GM21423 (cell line): Measurements from ENCODE around the gene MACROD2.
A peak's percentile ranks its signal among the peaks of the same experiment; 100 is the strongest.

Experiments used
- ATAC-seq: cut with Tn5 transposase; IDR thresholded peaks from one replicate; pipeline ENCODE4 v1.9.1; 2021; ENCODE audit warnings: mild to moderate bottlenecking, moderate library complexity; ENCODE audit not compliant: unreplicated experiment

The MACROD2 gene

DNA sequence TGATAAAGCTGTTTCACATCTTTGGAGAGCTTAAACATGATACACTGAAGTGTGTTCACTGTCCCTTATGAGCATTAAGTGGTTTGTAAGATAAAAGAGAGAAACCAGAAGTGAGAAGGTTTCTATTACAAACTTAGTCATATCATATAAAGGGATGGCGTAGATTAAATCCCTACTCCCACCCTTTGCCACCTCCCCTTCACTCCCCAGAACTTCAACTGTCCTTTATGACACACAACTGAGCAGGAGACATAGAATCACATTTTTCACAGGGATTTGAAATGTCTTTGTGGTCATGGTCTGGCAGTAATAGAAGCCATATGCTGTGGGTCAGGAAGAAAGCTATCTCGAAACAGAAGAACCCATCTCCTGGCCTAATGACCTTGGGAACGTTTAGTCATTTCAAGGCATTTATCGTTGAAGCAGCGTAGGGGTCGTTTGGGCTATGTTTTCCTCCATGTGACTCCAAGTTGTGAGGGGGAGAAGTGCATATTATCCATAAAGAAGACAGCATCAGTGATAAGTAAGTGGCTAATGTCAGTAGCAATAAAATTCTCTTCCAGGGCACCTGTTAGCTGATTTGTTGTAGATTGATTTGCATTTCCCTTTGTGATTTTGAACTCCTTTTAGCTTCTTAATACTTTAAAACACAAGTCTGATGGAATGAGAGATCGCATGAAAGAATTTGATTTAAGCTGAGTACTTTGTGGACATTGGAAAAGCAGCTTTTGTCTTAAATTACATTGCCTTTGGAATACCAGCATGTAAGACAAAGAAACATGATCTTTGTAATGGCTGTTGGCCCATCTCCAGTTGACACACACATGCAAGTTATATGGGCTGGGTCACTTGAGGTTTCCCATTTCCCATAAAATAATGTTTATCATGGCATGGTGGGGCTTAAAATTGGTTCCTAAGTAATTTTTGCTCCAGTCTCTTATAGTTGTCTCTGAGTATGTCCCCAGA, 843.6 kb downstream of the MACROD2 start:
- peak; percentile 87 for ATAC-seq

DNA sequence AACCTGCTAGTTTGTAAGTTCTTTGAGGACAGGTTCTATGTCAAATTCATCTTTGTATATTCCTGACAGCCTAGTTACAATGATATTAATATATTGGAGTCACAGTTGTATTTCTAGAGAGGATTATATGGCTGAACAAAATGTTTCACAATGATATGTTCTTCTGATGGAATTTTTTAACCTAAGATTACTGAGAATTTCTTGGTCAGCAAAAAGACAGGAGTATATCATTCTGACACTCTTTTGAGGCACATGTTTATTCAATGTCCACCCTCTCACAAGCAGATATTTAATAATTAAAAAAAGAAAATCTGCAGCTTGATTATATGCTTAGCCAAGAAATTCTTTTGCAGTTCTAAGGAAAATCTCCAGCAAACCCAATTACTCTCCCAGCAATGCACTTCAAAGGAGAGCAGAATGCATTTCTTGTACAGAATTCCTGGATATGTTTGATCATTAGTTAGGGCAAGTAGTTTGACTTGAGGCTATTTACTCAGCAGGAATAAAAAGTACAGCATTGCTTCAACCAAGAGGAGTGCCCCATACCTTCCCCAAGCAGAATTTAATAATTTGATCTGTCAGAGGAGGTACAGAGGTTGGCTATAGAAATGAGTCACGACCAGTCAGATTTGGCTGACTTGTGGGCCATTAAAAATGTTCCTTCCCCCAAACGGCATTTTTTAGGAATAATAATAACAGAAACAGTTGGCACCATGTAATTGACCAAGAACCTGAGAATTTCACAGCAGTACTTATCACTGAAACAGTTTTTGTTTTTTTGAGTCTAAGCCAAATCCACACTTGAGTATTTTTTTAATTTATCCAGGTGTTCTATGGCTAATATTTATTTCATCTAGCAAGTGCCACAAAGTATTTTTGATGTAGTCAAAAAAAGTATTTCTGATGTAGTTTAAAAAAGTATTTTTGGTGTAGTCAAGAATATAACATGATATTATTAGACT, 850.2 kb downstream of the MACROD2 start:
- no peak for ATAC-seq

DNA sequence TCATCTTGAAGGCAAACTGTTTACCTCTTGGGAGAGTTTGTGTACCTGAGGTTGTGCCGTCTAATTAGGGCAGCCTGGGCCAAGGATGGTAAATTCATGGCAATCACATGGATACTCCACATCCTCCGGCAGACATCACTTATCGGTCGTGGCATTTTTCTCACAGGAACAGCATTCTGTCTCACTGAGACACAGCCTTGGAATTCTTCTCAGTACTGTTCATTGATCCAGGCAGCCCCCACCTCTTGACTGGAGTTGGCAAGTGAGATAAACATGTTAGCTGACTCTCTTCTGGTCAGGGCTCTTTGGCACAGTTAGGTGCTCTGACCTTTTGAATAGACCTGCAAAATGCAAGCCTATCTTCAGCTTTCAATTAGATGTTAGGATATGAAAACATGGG, 853.5 kb downstream of the MACROD2 start:
- ATAC-seq = no peak

DNA sequence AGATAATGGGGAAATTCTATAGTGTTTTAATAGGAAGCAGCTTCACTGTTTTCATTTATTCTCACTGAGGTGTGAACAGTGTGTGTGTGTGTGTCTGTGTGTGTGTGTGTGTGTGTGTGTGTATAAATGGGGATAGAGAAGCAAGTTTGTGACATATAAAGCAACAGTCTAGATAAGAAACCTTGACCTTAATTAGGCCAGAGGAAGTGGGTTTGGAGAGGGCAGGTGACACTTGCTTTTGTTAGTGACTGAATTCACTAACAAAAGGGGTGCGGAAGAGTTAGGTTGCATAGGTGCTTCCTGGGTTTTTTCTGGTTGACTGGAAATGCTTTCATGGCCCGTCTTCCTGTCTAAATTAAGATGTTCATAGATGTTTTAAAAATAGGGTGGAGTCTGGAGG, 857.8 kb downstream of the MACROD2 start:
- no peak for ATAC-seq

DNA sequence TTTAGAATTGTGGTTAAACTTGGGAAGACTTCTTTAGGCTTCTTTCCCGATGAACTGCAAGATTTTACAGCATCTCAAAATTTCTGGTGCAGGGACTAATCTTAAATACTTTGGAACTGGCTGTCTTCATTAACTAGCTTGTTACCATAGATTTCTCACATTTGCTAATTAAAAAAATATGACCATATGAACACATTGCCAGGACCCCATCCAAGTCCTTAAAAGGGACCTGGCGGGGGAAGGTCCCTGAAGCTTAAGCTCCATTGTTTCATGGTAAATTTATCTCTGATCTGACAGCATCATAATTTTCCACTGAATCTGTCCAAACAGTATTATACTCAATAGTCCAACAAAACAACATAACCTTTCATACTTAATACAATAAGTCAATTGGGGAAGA, 859.9 kb downstream of the MACROD2 start:
- no peak for ATAC-seq

DNA sequence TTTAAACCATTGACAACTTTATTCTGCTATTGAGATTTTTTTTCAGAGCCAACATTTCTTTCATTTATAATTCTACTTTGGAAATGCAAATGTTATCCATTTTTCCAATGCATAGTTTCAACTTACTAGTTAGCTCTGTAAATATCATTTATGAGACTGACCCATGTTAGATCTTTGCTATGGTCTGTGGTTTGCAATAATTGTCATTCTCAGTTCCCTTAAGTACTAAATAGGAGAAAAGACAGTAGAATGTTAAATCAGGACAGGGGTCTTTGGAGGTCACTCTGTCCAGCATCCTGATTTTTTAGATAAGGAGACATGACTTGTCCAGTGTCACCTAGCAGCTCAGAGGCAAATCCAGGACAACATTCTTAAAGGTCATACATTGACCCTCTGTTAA, 864.3 kb downstream of the MACROD2 start:
- ATAC-seq = no peak

DNA sequence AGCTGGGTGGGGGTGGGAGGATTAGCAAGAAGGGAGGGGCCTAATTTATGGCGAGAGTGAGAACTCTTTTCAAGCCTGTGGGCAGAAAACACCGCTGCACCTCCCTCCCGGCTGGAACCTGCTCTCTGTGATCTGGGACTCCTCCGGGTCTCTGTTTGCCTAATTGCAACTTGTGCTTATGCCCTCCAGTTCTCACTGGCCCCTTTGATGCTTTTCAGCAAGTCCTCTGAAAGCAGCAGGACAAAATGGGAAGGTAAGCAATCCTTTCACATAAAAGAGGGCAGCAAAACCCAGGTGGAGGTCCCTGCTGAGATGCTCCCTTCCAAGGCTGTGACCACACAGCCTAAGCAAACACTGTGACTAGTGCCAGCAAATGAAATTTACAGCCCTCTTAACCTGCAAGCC, 865.1 kb downstream of the MACROD2 start:
- no peak for ATAC-seq

DNA sequence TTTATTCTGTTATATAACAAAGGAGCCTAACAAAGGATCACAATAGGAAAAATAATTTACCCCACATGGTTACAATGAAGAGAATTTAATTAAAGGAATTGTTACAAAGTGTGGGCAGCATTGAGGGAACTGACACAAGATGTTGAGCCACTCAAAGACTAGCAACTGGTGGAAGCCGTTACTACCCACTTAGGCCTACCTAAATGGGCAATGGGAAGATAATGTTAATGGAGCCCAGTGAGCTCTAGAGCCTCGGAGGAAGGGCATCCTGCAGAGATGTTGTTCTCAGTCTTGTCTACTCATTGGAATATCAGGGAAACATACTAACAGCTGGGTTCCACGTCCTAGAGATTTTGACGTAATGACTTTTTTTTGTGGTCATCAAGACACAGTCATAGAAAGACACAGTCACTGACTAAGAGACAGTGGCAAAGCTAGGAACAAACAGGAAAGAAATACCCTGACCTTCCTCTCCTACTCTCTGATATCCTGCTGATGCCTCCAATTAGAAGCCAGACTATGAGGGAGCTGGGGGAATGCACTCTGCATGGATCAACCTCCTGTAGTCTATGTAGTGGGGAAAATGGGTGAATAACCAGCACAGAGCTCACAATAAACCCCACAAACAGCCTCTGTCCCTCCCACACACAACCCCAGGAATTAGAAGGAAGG, 865.8 kb downstream of the MACROD2 start:
- ATAC-seq = no peak

DNA sequence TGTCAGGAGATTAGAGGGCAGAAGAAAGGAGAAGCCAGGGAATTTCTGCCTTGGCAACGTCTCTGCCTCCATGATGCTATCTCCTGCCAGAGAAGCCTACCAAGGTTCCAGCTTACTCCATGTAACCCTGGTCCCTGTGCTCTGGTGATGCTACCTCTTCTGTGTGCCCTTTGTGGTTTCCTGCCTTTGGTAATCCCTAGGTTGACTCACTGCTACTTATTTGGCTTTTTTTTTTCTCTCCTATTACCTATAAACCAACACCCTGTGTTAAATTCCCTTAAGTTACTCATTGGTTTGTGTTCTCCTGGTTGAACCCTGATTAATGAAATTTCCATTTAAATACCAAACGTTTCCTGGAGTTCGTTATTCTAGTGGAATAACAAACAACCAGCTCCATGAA, 869.9 kb downstream of the MACROD2 start:
- no peak for ATAC-seq

DNA sequence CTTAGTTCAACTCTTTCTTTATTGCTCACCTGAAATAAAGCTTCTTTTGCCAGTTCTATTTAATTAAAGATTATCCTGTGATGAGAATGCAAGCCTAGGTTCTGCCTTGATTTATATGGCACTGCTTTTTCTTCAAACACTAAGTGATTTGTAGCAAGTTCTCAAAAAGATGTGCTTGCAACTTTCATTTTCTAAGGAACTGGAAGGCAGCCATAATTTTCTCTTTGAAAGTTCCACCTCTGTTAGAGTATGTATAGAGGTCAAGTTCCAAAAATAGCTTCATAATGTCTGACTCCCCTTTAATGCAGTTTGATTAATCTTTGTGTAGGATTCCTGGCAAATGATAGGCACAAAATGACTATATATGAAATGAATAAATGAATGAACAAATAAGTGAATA, 870.4 kb downstream of the MACROD2 start:
- no peak for ATAC-seq

DNA sequence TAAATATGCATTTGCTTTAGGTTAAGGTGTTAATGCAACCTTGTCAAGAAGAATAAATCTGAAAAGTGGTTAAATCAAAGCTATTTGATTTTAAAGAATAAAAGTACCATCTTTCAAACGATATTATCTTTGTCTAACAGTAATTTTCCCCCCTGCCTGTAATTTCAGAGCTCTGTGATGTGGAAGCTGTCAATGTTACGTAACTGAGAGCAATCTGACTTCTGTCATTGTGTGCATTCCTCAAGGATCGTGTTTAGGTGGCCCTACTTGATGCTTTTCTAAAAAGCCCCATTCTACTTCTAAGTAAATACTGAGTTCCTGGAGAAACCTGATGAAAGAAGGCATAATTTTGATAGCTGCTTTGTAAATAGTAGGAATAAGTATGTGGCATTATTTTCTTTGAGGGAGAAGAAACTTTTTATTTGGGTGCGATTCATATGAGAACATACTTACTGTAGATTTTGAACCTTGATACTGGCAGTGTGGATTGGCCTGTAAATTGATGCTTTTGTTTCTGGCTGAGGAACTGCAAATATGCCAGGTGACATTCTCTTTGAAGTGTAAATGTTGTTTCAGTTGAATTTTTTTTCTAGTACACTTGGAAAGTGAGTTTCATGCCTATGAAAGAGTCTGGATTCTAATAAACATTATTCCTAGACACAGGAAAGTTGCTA, 871.7 kb downstream of the MACROD2 start:
- no peak for ATAC-seq

DNA sequence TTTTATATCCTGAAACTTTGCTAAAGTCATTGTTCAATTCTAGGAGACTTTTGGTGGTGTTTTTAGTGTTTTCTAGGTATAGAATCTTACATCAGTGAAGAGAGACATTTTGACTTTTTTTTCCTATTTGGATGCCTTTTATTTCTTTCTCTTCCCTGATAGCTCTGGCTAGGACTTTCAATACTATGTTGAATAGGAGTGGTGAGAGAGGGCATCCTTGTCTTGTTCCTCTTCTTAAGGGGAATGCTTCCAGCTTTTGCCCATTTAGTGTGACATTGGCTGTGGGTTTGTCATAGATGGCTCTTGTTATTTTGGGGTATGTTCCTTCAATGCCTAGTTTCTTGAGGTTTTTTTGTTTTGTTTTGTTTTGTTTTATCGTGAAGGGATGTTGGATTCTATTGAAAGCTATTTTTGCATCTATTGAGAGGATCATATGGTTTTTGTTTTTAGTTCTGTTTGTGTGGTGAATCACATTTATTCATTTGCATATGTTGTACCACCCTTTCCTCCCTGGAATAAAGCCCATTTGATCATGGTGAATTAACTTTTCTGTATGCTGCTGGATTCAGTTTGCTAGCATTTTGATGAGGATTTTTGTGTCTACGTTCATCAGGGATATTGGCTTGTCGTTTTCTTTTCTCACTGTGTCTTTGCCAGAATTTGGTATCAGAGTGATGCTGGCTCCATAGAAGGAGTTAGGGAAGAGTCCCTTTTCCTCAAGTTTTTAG, 882.1 kb downstream of the MACROD2 start:
- ATAC-seq = no peak

DNA sequence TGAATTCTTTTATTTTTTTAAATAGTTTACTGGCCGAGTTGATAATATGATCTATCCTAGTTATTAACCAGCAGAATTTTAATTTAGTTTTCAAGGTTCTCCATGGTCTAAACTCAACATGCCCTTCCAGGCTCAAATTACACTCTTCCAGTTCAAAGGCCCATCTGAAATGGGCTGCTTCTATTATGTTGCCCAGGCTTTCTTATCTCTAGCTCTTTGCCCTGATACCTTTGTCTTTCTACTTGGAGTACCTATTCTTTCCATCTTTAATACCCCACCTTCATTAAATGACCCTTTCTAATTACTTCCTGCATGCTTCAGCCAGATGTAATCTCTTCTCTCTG, 883.3 kb downstream of the MACROD2 start:
- ATAC-seq = no peak

DNA sequence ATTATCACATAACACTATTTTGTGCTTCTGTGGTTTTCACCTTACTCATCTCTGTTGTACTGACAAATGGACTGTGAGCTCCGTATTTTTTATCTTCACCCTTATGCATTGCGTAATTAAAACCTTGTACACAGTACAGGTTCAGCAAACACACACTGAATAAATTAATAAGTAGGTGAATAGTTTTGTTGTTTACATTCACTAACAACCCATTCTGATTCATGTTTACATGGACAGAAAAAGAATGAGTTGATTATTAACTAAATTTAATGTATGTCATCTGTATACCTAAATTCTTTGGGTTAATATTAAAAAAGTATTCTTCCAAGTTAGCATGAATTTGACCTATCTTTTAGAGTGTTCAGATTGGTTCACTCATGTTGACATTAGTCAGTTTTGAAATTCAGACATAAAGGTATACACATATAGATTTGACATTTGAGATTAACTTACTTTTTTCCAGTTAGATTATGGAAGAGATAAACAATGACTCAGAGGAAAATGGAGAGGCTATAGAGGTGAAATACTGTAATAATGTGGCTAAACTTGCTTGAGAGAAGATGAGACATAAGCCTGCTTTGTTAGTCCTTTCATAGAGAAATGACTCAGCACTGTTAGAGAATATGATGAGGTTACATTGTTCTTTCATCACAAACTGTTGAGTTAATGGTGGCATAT, 883.8 kb downstream of the MACROD2 start:
- ATAC-seq = peak; percentile 76

DNA sequence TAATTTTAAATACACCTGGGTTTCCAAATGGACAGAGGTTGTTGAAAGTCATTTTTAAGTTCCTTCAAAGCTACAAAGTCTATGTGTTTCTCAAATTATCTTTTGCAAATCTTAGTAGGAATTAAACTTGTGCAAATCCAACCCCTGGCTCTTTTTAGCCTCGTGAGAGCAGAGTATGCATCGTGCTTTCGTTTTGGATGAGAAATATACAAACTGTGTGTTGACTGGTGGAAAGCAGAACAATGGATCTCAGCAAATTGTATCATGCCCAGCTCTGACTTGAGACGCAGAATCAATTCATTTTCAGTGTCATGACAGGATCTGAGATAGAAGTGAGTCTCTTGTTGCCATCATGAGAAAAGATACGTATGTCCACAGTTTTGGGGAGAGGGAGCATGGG, 884.5 kb downstream of the MACROD2 start:
- ATAC-seq = no peak

DNA sequence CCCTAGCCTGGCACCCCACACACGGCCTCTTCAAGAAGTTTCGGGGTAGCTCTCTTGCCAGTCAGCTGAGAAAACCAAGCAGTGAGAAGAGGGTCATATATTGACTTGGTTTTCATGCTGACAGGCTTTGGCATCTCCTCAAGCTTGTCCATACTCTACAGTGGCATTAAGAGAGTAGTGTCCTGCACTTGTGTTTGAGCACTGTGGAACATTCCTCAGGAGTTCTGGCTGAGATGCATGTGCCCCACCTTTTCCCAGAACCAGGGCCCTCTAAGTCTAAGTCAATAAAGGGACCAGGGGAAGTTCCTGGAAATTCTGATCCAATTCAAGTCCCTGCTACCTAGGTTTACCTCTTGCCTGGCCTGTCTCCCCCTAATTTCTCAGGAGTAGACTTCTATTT, 886.2 kb downstream of the MACROD2 start:
- no peak for ATAC-seq

DNA sequence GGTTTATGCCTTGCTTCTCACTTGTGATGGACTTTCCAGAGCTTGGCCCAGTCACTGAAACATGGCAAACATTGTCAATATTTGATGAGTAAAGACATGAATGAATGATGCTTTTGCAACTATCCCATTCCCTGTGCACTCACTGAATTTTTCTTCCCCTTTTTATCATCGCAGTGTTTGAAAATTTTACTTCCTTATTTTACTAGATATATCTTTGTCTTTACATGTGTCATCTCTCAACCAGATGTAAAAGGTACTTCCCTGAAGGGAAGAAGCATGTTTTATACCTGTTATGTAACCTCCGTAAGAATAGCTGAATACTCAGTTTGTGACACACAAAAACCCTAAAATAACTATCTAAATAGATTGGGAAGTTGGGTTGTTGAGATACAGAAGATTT, 886.8 kb downstream of the MACROD2 start:
- ATAC-seq = no peak

DNA sequence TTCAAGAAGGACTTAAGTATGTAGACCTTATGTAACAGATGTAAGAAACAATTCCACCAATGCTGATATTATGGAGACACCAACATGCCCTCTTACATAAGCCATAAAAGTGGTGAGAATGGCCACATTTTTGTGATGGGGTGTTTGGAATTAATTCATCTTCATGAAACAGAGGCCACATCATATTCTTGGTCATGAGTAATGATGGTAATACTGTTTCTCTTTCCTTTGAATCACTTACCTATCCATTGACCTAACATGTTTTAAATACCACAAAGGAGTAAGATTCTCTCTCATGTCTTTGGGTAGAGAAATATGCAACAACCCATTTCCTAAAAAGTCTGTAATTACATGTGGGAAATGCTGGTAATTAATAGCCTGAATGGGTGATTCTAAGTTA, 887.5 kb downstream of the MACROD2 start:
- no peak for ATAC-seq

DNA sequence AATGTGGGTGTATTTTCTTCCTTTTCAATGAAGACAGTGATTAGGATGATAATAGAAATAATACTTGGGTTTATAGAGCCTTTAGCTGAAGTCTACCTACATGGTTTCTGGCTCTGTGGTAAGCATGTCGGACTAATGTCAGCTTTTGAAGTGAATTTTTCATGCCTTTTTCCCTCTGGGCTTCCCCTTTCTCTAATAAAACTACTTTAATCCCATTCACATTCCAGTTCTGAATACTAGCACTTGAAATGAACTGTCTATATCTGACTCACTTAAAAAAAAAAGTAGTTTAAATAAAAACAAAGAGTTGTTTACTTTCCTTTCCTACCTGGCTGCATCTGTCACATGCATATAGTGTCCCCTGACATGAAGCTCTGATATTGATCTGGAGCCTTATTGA, 888.0 kb downstream of the MACROD2 start:
- ATAC-seq = no peak
